GM18511 (cell line): ENCODE measurements around the gene GANC.
"Not testable (repeated sequence)": the region's sequence is repeated elsewhere in the genome, so short reads cannot be mapped to it uniquely, and the experiment has no call there.

ENCODE experiments used
- ATAC-seq: cut with Tn5 transposase; IDR thresholded peaks from one replicate; pipeline ENCODE4 v1.9.1; 2021; ENCODE audit warnings: mild to moderate bottlenecking, moderate library complexity; ENCODE audit not compliant: unreplicated experiment

The GANC gene, protein sequence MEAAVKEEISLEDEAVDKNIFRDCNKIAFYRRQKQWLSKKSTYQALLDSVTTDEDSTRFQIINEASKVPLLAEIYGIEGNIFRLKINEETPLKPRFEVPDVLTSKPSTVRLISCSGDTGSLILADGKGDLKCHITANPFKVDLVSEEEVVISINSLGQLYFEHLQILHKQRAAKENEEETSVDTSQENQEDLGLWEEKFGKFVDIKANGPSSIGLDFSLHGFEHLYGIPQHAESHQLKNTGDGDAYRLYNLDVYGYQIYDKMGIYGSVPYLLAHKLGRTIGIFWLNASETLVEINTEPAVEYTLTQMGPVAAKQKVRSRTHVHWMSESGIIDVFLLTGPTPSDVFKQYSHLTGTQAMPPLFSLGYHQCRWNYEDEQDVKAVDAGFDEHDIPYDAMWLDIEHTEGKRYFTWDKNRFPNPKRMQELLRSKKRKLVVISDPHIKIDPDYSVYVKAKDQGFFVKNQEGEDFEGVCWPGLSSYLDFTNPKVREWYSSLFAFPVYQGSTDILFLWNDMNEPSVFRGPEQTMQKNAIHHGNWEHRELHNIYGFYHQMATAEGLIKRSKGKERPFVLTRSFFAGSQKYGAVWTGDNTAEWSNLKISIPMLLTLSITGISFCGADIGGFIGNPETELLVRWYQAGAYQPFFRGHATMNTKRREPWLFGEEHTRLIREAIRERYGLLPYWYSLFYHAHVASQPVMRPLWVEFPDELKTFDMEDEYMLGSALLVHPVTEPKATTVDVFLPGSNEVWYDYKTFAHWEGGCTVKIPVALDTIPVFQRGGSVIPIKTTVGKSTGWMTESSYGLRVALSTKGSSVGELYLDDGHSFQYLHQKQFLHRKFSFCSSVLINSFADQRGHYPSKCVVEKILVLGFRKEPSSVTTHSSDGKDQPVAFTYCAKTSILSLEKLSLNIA (N-terminal part only)

DNA sequence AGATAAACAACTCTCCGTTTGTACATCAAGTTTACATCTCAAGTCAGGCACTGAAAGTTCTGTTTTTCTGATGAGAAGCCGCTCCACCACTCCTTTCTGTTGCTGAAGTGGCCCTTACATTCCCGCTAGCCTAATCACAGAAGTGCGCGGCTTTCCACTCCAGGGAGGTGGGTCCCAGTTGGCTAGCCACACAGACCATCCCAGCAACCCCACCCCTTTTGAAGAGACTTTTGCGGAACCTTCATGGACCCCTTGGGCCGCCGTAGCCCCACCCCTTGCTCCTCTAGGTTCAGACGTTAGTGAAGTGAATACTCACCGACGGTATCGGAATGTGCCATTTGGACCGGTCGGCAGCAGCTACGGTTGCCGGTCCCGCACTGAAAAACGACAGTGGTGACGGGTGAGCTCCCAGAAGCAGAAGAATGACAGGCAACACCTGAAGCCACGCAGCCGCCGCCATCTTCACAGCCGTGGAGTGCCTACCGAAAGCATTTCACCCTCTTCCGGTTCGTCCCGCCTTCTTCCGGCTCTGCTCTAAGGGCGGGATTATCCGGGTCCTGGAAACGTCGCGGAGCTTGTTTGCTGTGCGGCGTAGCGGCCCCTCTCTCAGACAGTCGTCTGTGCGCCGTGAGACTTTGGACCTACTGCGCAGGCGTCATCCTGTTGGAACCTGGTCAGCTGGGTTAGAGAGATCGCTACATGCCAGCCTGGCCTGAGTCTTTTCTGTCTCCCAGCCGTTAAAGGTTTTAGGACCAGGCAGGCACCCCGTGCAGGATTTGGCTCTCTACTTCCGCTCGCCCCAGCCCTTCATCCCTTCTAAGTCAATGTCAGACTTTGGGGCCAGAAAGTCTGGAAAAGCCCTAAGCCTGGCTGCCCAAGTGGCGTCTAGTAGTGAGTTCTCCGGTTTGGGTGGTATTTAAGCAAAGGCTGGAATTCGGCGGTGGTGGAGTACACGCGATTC is at the start of gene GANC, which contains the start of gene TMEM87A:
Gene GANC (plus strand): TSS at position 263 of the 961 bp plus-strand sequence. CDS start 1,281 bp downstream, outside the sequence.
Gene TMEM87A (minus strand): TSS at position 495 of the 961 bp plus-strand sequence. CDS start 35 bp downstream, at position 460.
- ATAC-seq: peak; percentile 91

DNA sequence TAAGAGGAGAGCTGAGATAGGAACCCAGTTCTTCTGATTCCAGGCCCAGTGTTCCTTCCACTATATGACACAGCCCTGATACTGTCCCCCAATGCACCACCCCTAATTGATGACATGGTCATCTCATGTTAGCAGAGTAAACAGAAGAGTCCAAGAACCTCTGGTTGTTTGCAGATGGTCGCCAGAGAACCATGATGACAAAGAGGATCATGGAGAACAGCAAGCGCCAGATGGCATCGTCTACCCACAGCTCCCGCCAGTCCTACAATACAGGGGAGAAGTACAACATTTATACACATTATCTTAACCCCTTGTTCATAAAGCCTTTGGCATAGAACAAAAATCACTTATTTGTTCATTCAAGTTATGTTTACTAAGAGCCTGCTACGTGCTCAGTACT is 46.4 kb upstream of the GANC start:
- ATAC-seq: no peak

DNA sequence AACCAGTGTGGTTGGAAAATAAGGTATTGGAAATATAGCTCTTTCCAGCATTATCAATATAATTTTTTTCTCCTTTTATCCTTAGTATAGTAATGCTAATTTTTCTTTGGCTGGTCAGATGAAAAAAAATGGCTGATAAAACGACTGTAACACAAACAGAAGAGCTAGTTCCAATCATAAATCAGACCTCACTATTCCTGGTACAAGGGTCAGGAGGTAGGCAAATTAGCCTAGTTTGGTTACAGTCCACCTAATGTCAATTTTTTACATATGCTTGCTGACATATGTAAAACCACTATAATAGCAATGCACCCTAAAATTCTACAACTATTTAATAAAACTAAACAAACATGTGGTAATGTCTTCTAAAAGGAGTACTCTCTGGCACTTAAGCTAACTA is 45.0 kb upstream of the GANC start:
- no peak for ATAC-seq

DNA sequence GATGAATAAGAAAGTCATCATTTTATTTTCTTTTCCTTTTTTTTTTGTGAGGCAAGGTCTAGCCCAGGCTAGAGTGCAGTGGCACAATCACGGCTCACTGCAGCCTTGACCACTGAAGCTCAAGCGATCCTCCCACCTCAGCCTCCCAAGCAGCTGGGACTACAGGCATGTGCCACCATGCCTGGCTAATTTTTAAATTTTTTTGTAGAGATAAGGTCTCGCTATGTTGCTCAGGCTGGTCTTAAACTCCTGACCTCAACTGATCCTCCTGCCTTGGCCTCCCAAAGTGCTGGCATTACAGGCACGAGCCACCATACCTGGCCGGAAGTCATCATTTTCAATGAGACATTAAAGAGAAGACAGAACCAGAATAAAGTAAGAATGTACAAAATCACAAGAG is 44.0 kb upstream of the GANC start:
- not testable (repeated sequence) for ATAC-seq

DNA sequence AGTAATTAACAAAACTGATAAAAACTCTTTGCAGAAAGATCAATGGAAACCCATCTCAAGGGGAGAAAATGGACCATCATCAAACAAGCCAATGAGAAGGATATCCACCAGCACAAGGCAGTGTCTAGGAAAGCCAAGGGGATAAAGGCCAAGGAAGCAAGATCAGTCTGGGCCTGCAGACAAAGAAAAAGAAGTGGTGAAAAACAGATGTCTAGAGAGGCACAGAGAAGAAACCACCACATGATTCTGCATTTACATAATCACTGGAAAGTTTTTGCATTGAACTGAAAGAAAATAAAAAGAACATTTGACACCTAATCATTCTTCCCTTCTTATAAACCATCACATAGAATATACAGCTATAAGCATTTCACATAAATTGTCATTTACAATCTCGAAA is 41.9 kb upstream of the GANC start:
- ATAC-seq: no peak

DNA sequence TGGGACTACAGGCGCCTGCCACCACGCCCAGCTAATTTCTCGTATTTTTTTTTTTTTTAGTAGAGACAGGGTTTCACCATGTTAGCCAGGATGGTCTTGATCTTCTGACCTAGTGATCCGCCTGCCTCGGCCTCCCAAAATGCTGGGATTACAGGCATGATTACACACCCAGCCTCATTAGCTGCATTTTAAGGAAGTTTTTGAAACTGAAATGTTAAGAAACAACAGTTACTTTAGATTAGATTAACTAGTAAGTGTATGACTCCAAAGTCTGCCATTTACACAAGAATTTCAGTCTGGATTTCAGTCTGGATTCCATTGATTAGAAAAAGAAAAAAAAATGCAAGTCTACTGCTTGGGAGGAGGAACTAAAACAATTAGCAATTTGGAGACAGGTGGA is 40.4 kb upstream of the GANC start:
- ATAC-seq: no peak

DNA sequence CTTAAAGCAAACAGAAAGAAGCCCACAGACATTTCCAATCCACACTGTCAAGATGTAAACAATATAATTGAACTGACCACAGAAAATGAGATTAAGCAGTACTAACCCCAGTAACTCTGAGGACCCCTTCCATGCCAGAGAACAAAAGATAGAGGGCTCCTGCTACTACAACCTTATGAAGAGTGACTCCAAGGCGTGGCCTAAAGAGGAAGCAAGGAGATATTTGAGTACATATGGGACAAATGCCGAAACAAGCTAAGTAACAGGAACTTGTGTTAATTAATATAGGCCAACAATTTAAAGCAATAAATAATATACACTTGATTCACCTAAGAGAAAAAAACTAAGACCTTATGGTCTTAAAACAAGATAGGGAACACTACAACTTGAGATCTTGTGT is 39.9 kb upstream of the GANC start:
- ATAC-seq: no peak

DNA sequence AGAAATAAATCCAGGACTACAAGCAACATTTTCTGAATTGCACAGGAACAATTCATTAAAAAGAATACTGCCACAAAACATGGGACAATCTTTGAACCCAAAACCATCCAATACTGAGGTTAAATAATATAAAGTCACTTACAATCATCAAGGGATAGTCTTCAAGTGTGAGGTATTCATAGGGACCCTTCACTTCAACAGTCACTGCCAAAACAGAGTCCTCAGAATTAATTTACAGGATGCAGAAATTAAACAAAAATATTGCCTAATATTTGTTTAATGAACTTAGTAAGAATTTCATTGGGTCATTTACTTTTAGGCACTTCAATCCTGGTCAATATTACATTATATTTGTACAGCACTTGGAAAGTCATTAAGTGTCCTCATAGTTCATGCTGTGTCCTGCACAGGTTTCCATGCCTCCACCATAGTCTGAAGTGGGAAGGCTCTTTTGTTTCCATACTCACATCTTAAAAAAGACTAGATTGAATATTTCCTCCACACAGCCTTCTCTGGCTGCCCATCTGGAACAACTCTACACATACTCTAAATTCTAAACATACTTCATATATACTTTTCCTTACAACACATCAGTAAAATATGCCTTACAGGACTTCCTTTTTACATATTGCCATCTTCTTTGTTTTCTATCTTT is 33.3 kb upstream of the GANC start:
- no peak for ATAC-seq

DNA sequence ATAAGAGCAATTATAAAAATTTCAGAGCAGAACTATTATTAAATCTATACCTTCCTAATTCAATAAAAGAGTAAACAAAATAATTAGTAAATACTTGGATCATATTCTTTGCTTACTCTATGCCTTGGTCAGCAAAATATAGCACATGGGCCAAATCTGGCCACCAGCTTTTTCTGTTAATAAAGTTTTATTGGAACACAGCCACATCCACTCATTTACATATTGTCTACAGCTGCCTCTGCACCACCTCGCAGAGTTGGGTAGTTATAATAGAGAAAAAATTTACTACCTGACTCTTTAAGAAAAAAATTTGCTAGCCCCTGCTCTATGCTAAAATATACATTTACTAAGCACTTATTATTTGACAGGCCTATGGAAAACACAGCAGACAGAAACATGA is 32.2 kb upstream of the GANC start:
- no peak for ATAC-seq

DNA sequence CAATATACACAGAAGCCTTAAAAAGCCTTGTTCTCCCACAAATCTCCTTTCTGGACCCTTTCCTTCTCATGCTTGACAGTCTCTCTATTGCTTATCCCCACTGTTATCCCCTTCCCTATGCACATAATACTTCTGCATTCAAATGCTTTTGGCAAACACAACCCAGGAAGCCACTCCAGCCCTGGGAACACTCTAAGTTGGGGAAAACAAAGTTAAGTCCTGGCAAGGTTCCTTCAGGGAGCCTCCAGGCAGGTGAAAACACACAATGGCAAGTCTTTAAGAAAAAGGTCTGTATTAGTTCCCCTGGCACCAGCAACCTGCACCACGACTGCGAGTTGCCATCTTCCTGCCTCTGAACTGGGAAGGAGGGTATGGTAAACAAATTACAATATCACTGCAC is 19.7 kb upstream of the GANC start:
- ATAC-seq: no peak

DNA sequence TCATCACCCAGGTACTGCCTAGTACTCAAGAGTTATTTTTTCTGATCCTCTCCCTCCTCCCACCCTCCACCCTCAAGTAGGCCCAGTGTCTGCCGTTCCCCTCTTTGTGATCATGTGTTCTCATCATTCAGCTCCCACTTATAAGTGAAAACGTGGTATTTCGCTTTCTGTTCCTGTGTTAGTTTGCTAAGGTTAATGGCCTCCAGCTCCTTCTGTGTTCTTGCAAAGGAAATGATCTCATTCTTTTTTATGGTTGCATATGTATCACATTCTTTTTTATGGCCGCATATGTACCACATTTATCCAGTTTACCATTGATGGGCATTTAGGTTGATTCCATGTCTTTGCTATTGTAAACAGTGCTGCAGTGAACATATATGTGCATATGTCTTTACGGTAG is 8.2 kb upstream of the GANC start:
- ATAC-seq: no peak

DNA sequence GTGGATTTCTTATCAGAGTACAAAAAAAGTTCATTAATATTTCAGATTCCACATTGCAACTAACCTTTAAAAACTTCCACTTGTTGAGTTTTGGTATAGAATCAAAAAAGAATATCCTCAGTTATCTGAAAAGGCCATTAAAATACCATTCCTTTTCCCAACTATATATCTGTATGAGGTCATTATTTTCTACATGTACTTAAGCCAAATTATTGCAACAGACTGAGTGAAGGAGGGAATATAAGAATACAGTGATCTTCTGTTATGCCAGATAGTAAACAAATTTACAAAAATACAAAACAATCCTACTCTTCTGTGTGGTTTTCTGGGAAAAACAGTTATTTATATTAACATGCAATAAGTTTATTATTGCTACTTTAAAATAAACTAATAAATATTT is 5.7 kb upstream of the GANC start:
- no peak for ATAC-seq

DNA sequence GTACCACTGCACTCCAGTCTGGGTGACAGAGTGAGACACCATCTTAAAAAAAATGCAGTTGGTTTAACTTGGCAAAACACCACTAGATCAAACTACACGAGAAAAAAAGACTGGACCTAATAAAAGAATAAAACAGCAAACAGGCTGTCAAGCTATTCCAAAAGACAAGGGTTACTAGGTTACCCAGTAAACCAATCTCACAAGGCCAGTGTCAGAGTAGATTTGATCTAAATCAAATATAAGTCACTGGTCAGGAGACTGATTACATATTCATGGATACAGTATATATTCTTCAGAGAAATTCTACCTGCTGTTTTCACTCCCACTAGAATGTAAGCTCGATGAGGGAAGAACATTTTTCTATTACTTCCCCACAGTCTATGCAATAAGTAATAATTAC is 2.5 kb upstream of the GANC start:
- no peak for ATAC-seq

DNA sequence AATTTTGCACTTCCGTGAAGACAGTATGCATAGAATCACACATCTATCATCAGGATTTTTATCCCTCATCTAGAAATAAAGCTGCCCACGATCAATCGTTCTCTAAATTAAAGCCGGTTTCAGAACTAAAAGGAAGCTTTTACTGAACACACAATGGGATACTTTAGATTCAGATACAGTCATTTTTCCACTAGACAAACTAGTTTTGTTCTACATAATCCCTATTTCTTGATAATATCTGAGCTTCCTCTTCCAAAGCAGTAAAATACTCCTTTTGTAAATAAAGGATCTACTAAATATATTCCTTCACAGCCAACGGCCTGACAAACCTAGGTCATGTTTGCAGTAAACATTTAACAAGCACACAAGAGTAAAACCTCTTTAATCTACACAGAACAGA is 2.0 kb upstream of the GANC start:
- ATAC-seq: no peak

DNA sequence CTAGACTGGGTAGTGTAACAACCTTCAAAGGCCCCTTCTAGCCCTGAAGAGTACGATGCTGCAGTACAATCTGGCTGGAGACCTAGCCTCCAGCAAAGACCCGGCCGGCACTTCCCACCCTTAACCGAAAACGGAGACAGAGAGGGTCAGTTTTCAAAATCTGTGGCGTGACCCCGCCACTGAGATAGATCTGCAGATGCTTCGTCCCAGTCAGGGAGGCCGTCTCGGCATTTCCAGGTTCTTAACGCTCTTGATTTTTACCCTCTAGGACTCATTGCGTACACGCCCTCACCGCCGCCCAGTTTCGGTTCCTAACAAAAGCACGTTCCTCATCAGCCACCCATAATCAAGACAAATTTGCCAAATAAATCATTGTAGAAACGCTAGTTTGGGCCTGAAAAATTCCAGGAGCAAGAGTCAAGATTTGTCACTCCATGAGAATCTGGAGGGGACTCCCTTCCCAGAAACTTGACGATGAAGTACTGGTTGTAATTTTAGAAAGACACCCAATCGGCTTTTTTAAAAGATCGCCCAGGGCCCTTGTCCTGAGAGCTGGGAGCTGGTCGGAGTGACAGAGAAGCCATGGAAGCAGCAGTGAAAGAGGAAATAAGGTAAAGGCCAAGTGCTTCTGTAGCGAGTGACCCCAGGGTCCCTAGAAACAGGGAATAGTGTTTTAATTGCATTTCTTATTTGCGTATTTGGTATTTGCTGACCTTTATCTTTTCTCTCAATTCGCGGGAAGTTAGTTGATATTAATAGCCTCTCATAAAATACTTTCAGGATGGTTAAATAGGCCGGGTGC is 1.1 kb downstream of the GANC start:
- ATAC-seq: peak; percentile 32

DNA sequence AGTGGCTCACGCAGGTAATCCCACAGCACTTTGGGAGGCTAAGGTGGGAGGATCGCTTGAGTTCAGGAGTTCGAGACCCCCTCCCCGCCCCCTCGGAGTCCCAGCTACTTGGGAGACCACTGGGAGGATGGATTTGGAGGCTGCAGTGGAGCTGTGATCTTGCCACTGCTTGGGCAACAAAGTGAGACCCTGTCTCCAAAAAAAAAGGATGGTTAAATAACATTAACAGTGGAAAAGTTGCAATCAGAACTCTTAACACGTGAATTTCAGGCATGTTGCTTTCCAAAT is 1.6 kb downstream of the GANC start:
- no peak for ATAC-seq

DNA sequence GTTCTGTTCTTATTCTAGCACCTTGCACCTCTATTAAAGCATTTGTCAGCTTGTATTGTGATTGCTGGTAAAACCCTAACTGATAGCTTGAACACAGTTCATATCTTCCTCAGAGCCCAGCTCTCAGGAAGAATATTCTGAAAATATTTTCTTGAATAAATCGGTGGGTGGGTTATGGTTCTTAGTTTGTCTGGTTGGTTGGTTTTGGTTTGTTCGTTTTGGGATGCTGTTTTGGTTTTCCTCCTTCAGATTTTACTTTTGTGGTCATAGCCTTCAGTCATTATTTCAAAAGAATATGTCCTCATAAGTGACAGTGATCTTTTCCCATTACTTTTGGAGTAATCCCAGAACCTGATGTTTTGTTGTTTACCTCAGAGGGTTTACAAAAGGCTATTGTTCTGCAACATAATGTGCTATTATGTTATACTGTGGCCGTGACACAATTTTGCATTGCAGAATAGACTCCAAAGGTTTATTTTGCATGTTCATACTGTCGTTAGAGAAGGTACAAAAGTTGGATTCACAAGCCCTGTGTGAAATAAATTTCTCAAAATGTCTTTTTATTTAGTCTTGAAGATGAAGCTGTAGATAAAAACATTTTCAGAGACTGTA is 2.9 kb downstream of the GANC start:
- no peak for ATAC-seq

DNA sequence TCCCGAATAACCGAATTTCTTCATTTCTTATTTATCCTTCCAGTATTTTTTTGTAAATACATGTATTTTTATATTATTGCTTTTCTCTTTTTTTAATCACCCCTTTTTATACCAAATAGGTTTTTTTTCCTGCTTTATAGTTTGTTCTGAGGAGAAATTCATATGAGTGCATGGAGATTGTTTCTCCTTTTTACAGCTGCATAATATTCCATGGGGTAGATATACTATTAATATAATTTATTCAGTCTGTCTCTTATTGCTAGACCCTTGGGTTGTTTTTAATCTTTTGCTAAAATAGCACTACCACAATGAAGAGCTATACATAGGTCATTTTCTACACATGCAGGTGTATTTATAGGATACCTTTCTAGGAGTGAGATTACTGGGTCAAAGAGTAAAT is 3.8 kb downstream of the GANC start:
- no peak for ATAC-seq

DNA sequence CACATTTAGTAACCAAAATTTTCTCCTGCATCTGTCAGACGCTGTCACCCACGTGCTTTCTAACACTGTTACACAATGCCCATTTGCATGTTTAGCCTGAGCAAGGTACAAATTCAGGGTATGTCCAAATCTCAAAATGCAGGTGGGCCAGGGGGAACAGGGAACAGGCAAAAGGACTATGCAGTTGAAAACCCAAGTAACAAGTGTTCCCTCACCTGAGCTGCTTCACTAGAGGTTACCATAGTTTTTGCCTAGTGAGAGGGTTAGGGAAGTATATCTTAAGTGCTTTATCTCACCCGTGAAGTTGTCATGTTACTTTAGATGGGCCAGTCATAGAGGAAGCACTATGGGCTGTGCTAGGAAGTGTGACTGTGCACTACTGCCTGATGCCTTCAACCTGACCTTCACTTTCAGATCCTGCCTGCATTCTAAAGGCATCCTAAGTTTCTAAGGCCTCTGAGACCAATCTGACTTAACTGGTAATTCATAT is 6.3 kb downstream of the GANC start:
- no peak for ATAC-seq
